Small intestine (tissue), 16 donors: ENCODE measurements around the gene PRRC1. TPM values are rescaled to one million over a fixed set of nuclear protein-coding genes. Genes with fewer than 3 reads are reported as not detected.

ENCODE experiments used
- DNase-seq, 2 donors: peaks; one replicate each; pipeline versions ENCODE4 v3.0.0 to v3.0.0-alpha.2; 2013
- FAIRE-seq: peaks from 2 replicates; lab custom pipeline; 2012; peaks lifted over from hg19 to GRCh38; lab: Jason Lieb, UNC
- H3K27ac ChIP-seq, 3 donors: one replicate each; pipeline ENCODE4 v1.5.1; 2013; ENCODE audit warnings: low read length in 2 of 3, mild to moderate bottlenecking in 2 of 3, control low read depth in 1 of 3, inconsistent platforms in 1 of 3, low read depth in 1 of 3, moderate library complexity in 1 of 3
- H3K27me3 ChIP-seq, 3 donors: one replicate each; pipeline ENCODE4 v1.6.1; 2013; ENCODE audit warnings: low read length in 3 of 3, inconsistent platforms in 1 of 3; ENCODE audit not compliant: control insufficient read depth in 3 of 3, insufficient read depth in 3 of 3
- H3K36me3 ChIP-seq, 3 donors: one replicate each; pipeline ENCODE4 v1.6.1; 2013; ENCODE audit warnings: low read length in 3 of 3, inconsistent platforms in 1 of 3, low read depth in 1 of 3, mild to moderate bottlenecking in 1 of 3, moderate library complexity in 1 of 3; ENCODE audit not compliant: control insufficient read depth in 3 of 3, insufficient read depth in 2 of 3
- H3K4me1 ChIP-seq, 3 donors: one replicate each; pipeline ENCODE4 v1.6.1; 2013; ENCODE audit warnings: low read length in 2 of 3, inconsistent platforms in 1 of 3, low read depth in 1 of 3, mild to moderate bottlenecking in 1 of 3, moderate library complexity in 1 of 3; ENCODE audit not compliant: control insufficient read depth in 3 of 3, insufficient read depth in 2 of 3
- H3K4me3 ChIP-seq, 3 donors: one replicate each; pipeline ENCODE4 v1.5.1; 2013; ENCODE audit warnings: low read length in 3 of 3, control low read depth in 1 of 3, inconsistent platforms in 1 of 3, low read depth in 1 of 3, mild to moderate bottlenecking in 1 of 3, moderate library complexity in 1 of 3
- H3K9me3 ChIP-seq, 2 donors: one replicate each; pipeline ENCODE4 v1.6.1; 2013; ENCODE audit warnings: low read depth in 1 of 2, low read length in 1 of 2; ENCODE audit not compliant: control insufficient read depth in 2 of 2, insufficient read depth in 1 of 2
- WGBS, 3 donors: extraction: QIAGEN DNeasy Blood & Tissue Kit; methylation state at CpG; one replicate each; pipeline ENCODE4 v1.1.7; 2013; 5-methylcytosine and 5-hydroxymethylcytosine counted together
- long read RNA-seq, 10 donors: transcript quantifications; one replicate each; lab custom pipeline, GENCODE V29; 2026
- polyA plus RNA-seq, 4 donors: library from polyadenylated mRNA; stranded (reverse) in 3 of 4; unstranded in 1 of 4; fragments of 200-250 nt in 3 of 4; fragments of 120-200 nt in 1 of 4; gene quantifications; one replicate each; pipeline versions ENCODE4 v1.2.1 to v1.2.3, GENCODE V29; 2013
- donor health status: healthy with polysubstance abuse.
- donor health status: control.
- donor health status: control.
- donor health status: Bipolar disorder and iron deficiency.
- donor health status: healthy.

The PRRC1 gene
- 10 to 100 TPM; 24.6 to 76.0 (median 41.1) TPM for polyA plus RNA-seq
- long read RNA-seq, donor 1, full-length matches to known transcripts: 22 of 39 reads
- long read RNA-seq, donor 1, partial matches to known transcripts: 17 of 39 reads
- long read RNA-seq, donor 1, other reads (novel, unspliced or antisense): 0 of 39 reads
- long read RNA-seq, donor 2, full-length matches to known transcripts: 10 of 10 reads
- long read RNA-seq, donor 2, partial matches to known transcripts: 0 of 10 reads
- long read RNA-seq, donor 2, other reads (novel, unspliced or antisense): 0 of 10 reads
- long read RNA-seq, donor 3, full-length matches to known transcripts: 8 of 34 reads
- long read RNA-seq, donor 3, partial matches to known transcripts: 26 of 34 reads
- long read RNA-seq, donor 3, other reads (novel, unspliced or antisense): 0 of 34 reads
- long read RNA-seq, donor 4: 0 reads
- long read RNA-seq, donor 5, full-length matches to known transcripts: 3 of 10 reads
- long read RNA-seq, donor 5, partial matches to known transcripts: 7 of 10 reads
- long read RNA-seq, donor 5, other reads (novel, unspliced or antisense): 0 of 10 reads
- long read RNA-seq, donor 6, full-length matches to known transcripts: 14 of 19 reads
- long read RNA-seq, donor 6, partial matches to known transcripts: 5 of 19 reads
- long read RNA-seq, donor 6, other reads (novel, unspliced or antisense): 0 of 19 reads
- long read RNA-seq, donor 7, full-length matches to known transcripts: 15 of 15 reads
- long read RNA-seq, donor 7, partial matches to known transcripts: 0 of 15 reads
- long read RNA-seq, donor 7, other reads (novel, unspliced or antisense): 0 of 15 reads
- long read RNA-seq, donor 8, full-length matches to known transcripts: 2 of 2 reads
- long read RNA-seq, donor 8, partial matches to known transcripts: 0 of 2 reads
- long read RNA-seq, donor 8, other reads (novel, unspliced or antisense): 0 of 2 reads
- long read RNA-seq, donor 9, full-length matches to known transcripts: 4 of 9 reads
- long read RNA-seq, donor 9, partial matches to known transcripts: 5 of 9 reads
- long read RNA-seq, donor 9, other reads (novel, unspliced or antisense): 0 of 9 reads
- long read RNA-seq, donor 10, full-length matches to known transcripts: 14 of 57 reads
- long read RNA-seq, donor 10, partial matches to known transcripts: 43 of 57 reads
- long read RNA-seq, donor 10, other reads (novel, unspliced or antisense): 0 of 57 reads

- DNase-seq (peak; percentile 84 to 94), FAIRE-seq (no peak)
- peak within 1 kb of the TSS; percentile 85 to 99 (median 96) for H3K27ac ChIP-seq
- H3K36me3 ChIP-seq: peaks cover 0 to 7% (median 4%) of the 10 kb centered on the region in 3 donors
- peaks cover 0 to 6% of the 10 kb centered on the region in 2 donors for H3K9me3 ChIP-seq
- H3K27me3 ChIP-seq: no peaks in the 10 kb centered on the region
- H3K4me1 ChIP-seq: peaks cover 0 to 10% (median 7%) of the 10 kb centered on the region in 3 donors
- peak within 1 kb of the TSS; percentile 67 to 99 (median 99) for H3K4me3 ChIP-seq
- WGBS, 3 donors: 0 to 1% (median 1%) methylated on average over 56 to 80 of the region's 80 CpGs
These were observed at the start of gene PRRC1 for GRCh38 chr5:127517480-127518318. TSS of gene PRRC1 (plus strand) at chr5:127517640. CDS start at chr5:127523480, 5,840 bp downstream.

GRCh38 chr5:127471211-127471610 is 46.2 kb upstream of the PRRC1 start:
- no peaks in the 10 kb centered on the region for H3K36me3 ChIP-seq
- no peaks in the 10 kb centered on the region for H3K9me3 ChIP-seq
- H3K27me3 ChIP-seq: no peaks in the 10 kb centered on the region
- 48 to 83% (median 62%) methylated on average over 2 of the region's 2 CpGs for WGBS, 3 donors
- H3K4me1 ChIP-seq: no peaks in the 10 kb centered on the region
- FAIRE-seq: no peak
- DNase-seq: no peak
- no peak overlapping the region for H3K27ac ChIP-seq
- no peak overlapping the region for H3K4me3 ChIP-seq

GRCh38 chr5:127472700-127473099 is 44.7 kb upstream of the PRRC1 start:
- Histone ChIP-seq H3K36me3 (no peaks in the 10 kb centered on the region), H3K9me3 (no peaks in the 10 kb centered on the region), H3K27me3 (no peaks in the 10 kb centered on the region), H3K27ac (no peak overlapping the region), H3K4me1 (no peaks in the 10 kb centered on the region), H3K4me3 (no peak overlapping the region)
- FAIRE-seq: no peak
- no peak for DNase-seq
- WGBS, 3 donors: 90 to 96% (median 94%) methylated on average over 3 of the region's 3 CpGs

GRCh38 chr5:127486471-127486870 is 31.0 kb upstream of the PRRC1 start:
- Histone ChIP-seq H3K9me3 (peaks cover 0 to 6% of the 10 kb centered on the region in 2 donors), H3K27ac (no peak overlapping the region), H3K27me3 (no peaks in the 10 kb centered on the region), H3K36me3 (no peaks in the 10 kb centered on the region), H3K4me1 (peaks cover 0 to 3% (median 2%) of the 10 kb centered on the region in 3 donors), H3K4me3 (no peak overlapping the region)
- WGBS, 3 donors: 81 to 88% (median 82%) methylated on average over 4 of the region's 4 CpGs
- FAIRE-seq: no peak
- no peak for DNase-seq

DNA sequence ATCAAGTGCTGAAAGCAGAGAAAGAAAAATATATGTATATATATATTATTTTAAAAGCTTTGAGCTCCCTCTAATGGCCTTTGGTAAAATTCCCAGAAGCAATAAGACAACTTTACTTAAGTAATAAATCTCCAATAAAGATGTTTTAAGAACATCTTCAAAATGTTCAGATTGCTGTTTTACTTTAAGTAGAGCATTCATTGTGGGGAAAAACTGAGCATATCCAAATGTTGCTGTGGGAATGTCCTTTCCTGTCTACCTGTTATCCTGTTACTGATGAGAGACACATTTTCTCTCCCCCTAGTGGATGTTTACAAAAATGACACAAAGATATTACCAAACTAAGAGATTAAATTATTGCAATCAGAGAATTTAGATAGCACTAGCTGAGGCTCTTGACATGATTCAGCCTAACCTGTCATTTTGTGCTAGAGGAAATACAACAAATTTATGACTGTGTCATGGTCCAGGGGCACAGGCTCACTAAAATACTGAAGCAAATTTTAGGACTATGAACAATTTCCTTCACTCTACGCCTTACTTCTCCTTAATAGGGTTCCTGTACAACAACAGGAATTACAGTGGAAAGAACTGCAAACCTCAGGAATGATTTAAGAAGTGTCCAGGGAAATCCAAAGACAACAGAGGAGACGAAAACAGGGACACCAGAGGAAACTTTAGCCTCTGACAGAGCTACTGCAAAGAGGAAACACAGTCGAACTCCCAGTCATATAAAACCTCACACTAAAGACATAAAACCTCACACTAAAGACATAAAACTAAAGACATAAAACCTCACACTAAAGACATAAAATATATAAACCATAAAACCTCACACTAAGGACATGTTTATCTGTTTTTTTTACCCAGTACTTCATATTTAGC is 24.3 kb upstream of the PRRC1 start:
- peaks cover 0 to 4% (median 3%) of the 10 kb centered on the region in 3 donors for H3K4me1 ChIP-seq
- H3K36me3 ChIP-seq: no peaks in the 10 kb centered on the region
- no peaks in the 10 kb centered on the region for H3K27me3 ChIP-seq
- 57 to 67% (median 59%) methylated on average over 3 of the region's 3 CpGs for WGBS, 3 donors
- no peak overlapping the region for H3K27ac ChIP-seq
- peak; percentile 71 to 72 for DNase-seq
- no peak overlapping the region for H3K4me3 ChIP-seq
- peak; percentile 84 for FAIRE-seq
- H3K9me3 ChIP-seq: peaks cover 0 to 6% of the 10 kb centered on the region in 2 donors

DNA sequence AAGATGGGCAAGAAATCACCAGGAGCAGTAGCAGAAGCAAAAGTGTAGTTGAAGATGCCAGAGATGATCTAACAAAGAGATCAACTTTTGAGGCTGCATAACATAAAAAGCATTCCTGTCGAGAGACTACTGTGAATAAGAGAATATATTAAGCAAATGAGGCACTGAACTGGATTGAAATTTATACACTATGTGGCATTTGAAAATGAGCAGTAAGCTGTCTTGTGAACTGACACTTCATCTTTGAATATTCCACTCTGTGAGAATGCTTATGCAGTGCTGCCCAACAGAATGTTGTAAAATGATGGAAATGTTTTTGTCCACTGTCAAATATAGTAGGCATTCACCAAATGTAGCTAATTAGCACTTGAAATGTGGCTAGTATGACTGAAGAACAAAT is 18.9 kb upstream of the PRRC1 start:
- WGBS, 3 donors: 69 to 76% (median 71%) methylated on average over 1 of the region's 1 CpG
- Histone ChIP-seq H3K4me1 (no peaks in the 10 kb centered on the region), H3K27ac (no peak overlapping the region), H3K4me3 (no peak overlapping the region), H3K9me3 (no peaks in the 10 kb centered on the region), H3K27me3 (no peaks in the 10 kb centered on the region), H3K36me3 (no peaks in the 10 kb centered on the region)
- no peak for DNase-seq
- no peak for FAIRE-seq

GRCh38 chr5:127505905-127506304 is 11.5 kb upstream of the PRRC1 start:
- Histone ChIP-seq H3K27me3 (no peaks in the 10 kb centered on the region), H3K4me3 (no peak overlapping the region), H3K27ac (no peak overlapping the region), H3K9me3 (no peaks in the 10 kb centered on the region), H3K4me1 (no peaks in the 10 kb centered on the region), H3K36me3 (no peaks in the 10 kb centered on the region)
- WGBS, 3 donors: 78 to 87% (median 79%) methylated on average over 2 of the region's 2 CpGs
- DNase-seq (no peak), FAIRE-seq (no peak)
